ENCODE measurements around the gene HTR1E. TPM values are rescaled to one million over a fixed set of nuclear protein-coding genes. Genes with fewer than 3 reads are reported as not detected.
"Not testable (repeated sequence)": the region's sequence is repeated elsewhere in the genome, so short reads cannot be mapped to it uniquely, and the experiment has no call there.

HTR1E gene
- total RNA-seq, 2 experiments from 2014 or later, result not detected

GRCh38 chr6:87006541-87006940 lies 69.2 kb downstream of the HTR1E start:
- H3K9me3 Mint-ChIP-seq; H3K4me3 Mint-ChIP-seq; intact Hi-C loops (cut with micrococcal nuclease); CTCF ChIA-PET; H3K36me3 Mint-ChIP-seq (ENCODE audit: low read depth); DNase-seq; H3K27ac Mint-ChIP-seq; H3K27me3 Mint-ChIP-seq (ENCODE audit: low read depth); H3K4me1 Mint-ChIP-seq (ENCODE audit: low read depth): not testable (repeated sequence)

DNA sequence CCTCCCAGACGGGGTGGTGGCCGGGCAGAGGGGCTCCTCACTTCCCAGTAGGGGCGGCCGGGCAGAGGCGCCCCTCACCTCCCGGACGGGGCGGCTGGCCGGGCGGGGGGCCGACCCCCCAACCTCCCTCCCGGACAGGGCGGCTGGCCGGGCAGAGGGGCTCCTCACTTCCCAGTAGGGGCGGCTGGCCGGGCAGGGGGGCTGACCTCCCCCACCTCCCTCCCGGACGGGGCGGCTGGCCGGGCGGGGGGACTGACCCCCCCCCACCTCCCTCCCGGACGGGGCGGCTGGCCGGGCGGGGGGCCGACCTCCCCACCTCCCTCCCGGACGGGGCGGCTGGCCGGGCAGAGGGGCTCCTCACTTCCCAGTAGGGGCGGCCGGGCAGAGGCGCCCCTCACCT lies 72.3 kb downstream of the HTR1E start:
- H3K4me1 Mint-ChIP-seq (ENCODE audit: low read depth); intact Hi-C loops (cut with micrococcal nuclease); H3K27ac Mint-ChIP-seq: not testable (repeated sequence)

GRCh38 chr6:87012035-87012434 lies 74.7 kb downstream of the HTR1E start:
- Mint-ChIP-seq H3K27me3 (ENCODE audit: low read depth) (peaks cover 5% of the 10 kb centered on the region), H3K9me3 (peaks cover 4% of the 10 kb centered on the region), H3K4me1 (ENCODE audit: low read depth) (no peaks in the 10 kb centered on the region), H3K27ac (no peak overlapping the region), H3K36me3 (ENCODE audit: low read depth) (no peaks in the 10 kb centered on the region), H3K4me3 (no peak overlapping the region)
- intact Hi-C loops (cut with micrococcal nuclease), result no loop called here
- CTCF ChIA-PET, result no interaction called here
- no peak for DNase-seq

More for the DNA sequence above, 72.3 kb downstream of the HTR1E start:
- CTCF ChIA-PET; DNase-seq; H3K4me3 Mint-ChIP-seq; H3K27me3 Mint-ChIP-seq (ENCODE audit: low read depth); H3K36me3 Mint-ChIP-seq (ENCODE audit: low read depth); H3K9me3 Mint-ChIP-seq: not testable (repeated sequence)

- no peak overlapping the region for H3K27ac Mint-ChIP-seq
- intact Hi-C loops (cut with micrococcal nuclease), result no loop called here
- H3K27me3 Mint-ChIP-seq (ENCODE audit: low read depth), result peaks cover 5% of the 10 kb centered on the region
- no peak for DNase-seq
- CTCF ChIA-PET, result no interaction called here
- H3K4me3 Mint-ChIP-seq, result no peak overlapping the region
- no peaks in the 10 kb centered on the region for H3K4me1 Mint-ChIP-seq (ENCODE audit: low read depth)
- H3K9me3 Mint-ChIP-seq, result peaks cover 4% of the 10 kb centered on the region
- no peaks in the 10 kb centered on the region for H3K36me3 Mint-ChIP-seq (ENCODE audit: low read depth)
Measured at GRCh38 chr6:87012743-87013142, 75.4 kb downstream of the HTR1E start.

- CTCF ChIA-PET, result interaction anchor here (0.6 kb wide), 1 partner anchor 62 kb away, joined by 4 read pairs; no protein-coding TSS in a partner anchor
- Mint-ChIP-seq H3K4me1 (ENCODE audit: low read depth) (no peaks in the 10 kb centered on the region), H3K27ac (no peak overlapping the region), H3K36me3 (ENCODE audit: low read depth) (no peaks in the 10 kb centered on the region), H3K27me3 (ENCODE audit: low read depth) (peaks cover 15% of the 10 kb centered on the region), H3K4me3 (no peak overlapping the region), H3K9me3 (no peaks in the 10 kb centered on the region)
- DNase-seq, result no peak
- intact Hi-C loops (cut with micrococcal nuclease), result no loop called here
Measured at GRCh38 chr6:87016772-87017171, 79.4 kb downstream of the HTR1E start.

DNA sequence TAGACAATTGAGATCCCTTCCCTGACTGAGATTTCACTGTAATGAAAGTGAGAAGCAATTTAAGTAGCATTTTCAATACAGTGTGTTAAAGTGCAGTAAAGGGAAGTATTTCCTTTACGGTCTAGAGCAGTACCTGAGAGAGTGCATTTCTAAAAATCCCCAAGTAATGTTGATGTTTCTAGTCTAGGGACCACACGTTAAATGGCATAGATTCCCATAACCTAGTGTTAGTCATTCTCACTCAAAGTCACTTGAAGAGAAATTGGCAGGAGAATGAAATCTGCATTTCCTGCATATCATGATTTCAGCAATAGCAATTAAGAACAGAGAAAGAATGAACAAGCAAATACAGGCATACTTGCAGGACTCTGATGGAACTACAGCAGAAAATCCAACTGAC lies 89.7 kb downstream of the HTR1E start:
- Mint-ChIP-seq H3K4me1 (ENCODE audit: low read depth) (no peaks in the 10 kb centered on the region), H3K27me3 (ENCODE audit: low read depth) (peaks cover 3% of the 10 kb centered on the region), H3K36me3 (ENCODE audit: low read depth) (no peaks in the 10 kb centered on the region), H3K9me3 (no peaks in the 10 kb centered on the region), H3K27ac (no peak overlapping the region), H3K4me3 (no peak overlapping the region)
- DNase-seq, result no peak
- CTCF ChIA-PET, result no interaction called here
- intact Hi-C loops (cut with micrococcal nuclease), result loop anchor here (5.0 kb wide), 2 partner anchors 170 to 1270 kb away; no protein-coding TSS in a partner anchor

DNA sequence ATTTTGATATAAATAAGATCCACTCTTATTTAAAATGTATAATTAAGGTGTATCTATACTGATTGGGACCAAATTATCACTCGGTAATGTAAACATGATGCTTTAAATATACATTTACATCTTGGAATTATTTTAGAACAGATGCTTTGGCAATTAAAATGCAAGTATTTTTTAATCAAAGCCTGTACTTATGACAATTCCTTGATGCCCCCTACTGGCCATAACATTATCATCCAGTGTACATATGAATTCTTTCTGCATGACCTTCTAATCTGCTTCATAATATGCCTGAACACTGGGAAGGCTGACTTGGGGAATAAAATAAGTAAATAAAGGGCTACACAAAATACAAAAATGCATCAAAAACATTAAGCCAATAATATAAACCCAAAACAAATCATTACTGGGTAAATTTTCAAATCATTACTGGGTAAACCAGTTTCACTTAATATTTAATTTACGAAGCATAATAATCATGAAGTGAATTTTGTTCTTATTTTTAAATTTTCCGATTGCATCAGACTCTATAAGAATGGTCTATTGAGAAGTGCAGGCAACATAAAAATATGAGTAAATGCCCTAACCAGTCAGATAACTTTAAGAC lies 92.5 kb downstream of the HTR1E start:
- intact Hi-C loops (cut with micrococcal nuclease), result loop anchor here (1.0 to 5.0 kb wide), 3 partner anchors 173 to 1273 kb away; no protein-coding TSS in a partner anchor
- no peaks in the 10 kb centered on the region for H3K27me3 Mint-ChIP-seq (ENCODE audit: low read depth)
- peaks cover 2% of the 10 kb centered on the region for H3K9me3 Mint-ChIP-seq
- H3K36me3 Mint-ChIP-seq (ENCODE audit: low read depth), result no peaks in the 10 kb centered on the region
- DNase-seq, result no peak
- no peaks in the 10 kb centered on the region for H3K4me1 Mint-ChIP-seq (ENCODE audit: low read depth)
- CTCF ChIA-PET, result no interaction called here
- H3K27ac Mint-ChIP-seq, result no peak overlapping the region
- H3K4me3 Mint-ChIP-seq, result no peak overlapping the region

- no peak for DNase-seq
- CTCF ChIA-PET, result interaction anchor here (0.7 kb wide), 1 partner anchor 1250 kb away, joined by 3 read pairs; no protein-coding TSS in a partner anchor
- Mint-ChIP-seq H3K27ac (no peak overlapping the region), H3K9me3 (peaks cover 5% of the 10 kb centered on the region), H3K36me3 (ENCODE audit: low read depth) (no peaks in the 10 kb centered on the region), H3K4me1 (ENCODE audit: low read depth) (no peaks in the 10 kb centered on the region), H3K27me3 (ENCODE audit: low read depth) (peaks cover 17% of the 10 kb centered on the region), H3K4me3 (no peak overlapping the region)
- intact Hi-C loops (cut with micrococcal nuclease), result no loop called here
Measured at GRCh38 chr6:87040729-87041128, 103.4 kb downstream of the HTR1E start.

DNA sequence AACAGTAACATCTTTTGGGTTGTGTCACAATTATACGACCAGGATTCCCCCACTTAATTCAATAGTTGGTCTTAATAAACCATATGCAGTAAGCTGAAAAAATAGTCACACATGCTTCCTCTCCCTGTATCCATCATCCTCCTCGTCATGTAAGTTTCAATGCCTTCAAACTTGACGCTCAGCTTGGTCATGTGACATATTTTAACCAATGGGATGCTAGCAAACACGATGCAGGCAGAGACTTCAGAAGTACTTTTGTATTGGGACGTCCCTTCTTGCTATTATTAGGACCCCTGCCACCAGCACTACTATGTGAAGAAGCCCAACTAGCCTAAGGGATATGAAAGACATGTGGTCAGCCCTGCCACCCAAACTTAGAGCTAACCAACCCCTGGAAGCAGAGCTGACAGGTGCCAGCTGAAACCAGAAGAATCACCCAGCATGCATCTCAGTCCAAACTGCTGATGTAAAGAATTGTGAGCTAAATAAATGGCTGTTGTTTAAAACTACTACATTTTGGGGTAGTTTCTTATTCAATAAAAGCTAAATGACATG lies 108.3 kb downstream of the HTR1E start:
- H3K4me3 Mint-ChIP-seq, result no peak overlapping the region
- CTCF ChIA-PET, result interaction anchor here (1.6 kb wide), 1 partner anchor 33 kb away, joined by 8 read pairs; no protein-coding TSS in a partner anchor

DNA sequence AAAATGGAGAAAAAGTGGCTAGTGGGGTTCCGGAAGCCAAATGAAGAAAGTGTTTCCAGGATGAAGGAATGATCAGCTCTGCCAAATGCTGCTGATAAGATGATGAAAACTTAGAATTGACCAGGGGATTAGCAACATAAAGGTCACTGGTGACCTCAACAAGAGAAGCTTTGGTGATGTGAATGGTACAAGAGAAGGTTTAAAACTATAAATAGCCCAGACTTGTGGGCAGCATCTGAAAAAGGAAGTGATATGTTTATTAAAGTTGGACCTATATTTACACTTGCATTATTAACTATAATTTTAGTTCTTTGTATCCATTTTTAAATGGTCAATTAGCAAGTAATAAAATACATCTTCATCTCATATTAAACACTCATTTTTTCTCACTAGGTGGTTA lies 112.5 kb downstream of the HTR1E start:
- H3K4me1 Mint-ChIP-seq (ENCODE audit: low read depth), result no peaks in the 10 kb centered on the region
- DNase-seq, result no peak
- H3K27ac Mint-ChIP-seq, result no peak overlapping the region
- intact Hi-C loops (cut with micrococcal nuclease), result no loop called here
- no peaks in the 10 kb centered on the region for H3K9me3 Mint-ChIP-seq
- H3K27me3 Mint-ChIP-seq (ENCODE audit: low read depth), result peaks cover 5% of the 10 kb centered on the region
- CTCF ChIA-PET, result interaction anchor here (0.7 to 1.0 kb wide), 2 partner anchors 337 to 489 kb away, joined by 3 read pairs; no protein-coding TSS in a partner anchor
- H3K4me3 Mint-ChIP-seq, result no peak overlapping the region
- H3K36me3 Mint-ChIP-seq (ENCODE audit: low read depth), result no peaks in the 10 kb centered on the region

More for the DNA sequence above, 108.3 kb downstream of the HTR1E start:
- Mint-ChIP-seq H3K9me3 (no peaks in the 10 kb centered on the region), H3K4me1 (ENCODE audit: low read depth) (no peaks in the 10 kb centered on the region), H3K36me3 (ENCODE audit: low read depth) (no peaks in the 10 kb centered on the region), H3K27ac (no peak overlapping the region), H3K27me3 (ENCODE audit: low read depth) (peaks cover 12% of the 10 kb centered on the region)
- no peak for DNase-seq
- intact Hi-C loops (cut with micrococcal nuclease), result no loop called here

GRCh38 chr6:87053312-87053711 lies 116.0 kb downstream of the HTR1E start:
- intact Hi-C loops (cut with micrococcal nuclease), result no loop called here
- H3K27me3 Mint-ChIP-seq (ENCODE audit: low read depth), result no peaks in the 10 kb centered on the region
- DNase-seq, result no peak
- H3K9me3 Mint-ChIP-seq, result no peaks in the 10 kb centered on the region
- no peak overlapping the region for H3K4me3 Mint-ChIP-seq
- H3K27ac Mint-ChIP-seq, result no peak overlapping the region
- CTCF ChIA-PET, result no interaction called here
- H3K4me1 Mint-ChIP-seq (ENCODE audit: low read depth), result peaks cover 3% of the 10 kb centered on the region
- H3K36me3 Mint-ChIP-seq (ENCODE audit: low read depth), result no peaks in the 10 kb centered on the region

- intact Hi-C loops (cut with micrococcal nuclease), result no loop called here
- H3K36me3 Mint-ChIP-seq (ENCODE audit: low read depth), result no peaks in the 10 kb centered on the region
- H3K9me3 Mint-ChIP-seq, result no peaks in the 10 kb centered on the region
- CTCF ChIA-PET, result interaction anchor here (0.6 kb wide), 1 partner anchor 336 kb away, joined by 5 read pairs; no protein-coding TSS in a partner anchor
- H3K4me3 Mint-ChIP-seq, result no peak overlapping the region
- H3K27me3 Mint-ChIP-seq (ENCODE audit: low read depth), result no peaks in the 10 kb centered on the region
- no peak for DNase-seq
- peaks cover 3% of the 10 kb centered on the region for H3K4me1 Mint-ChIP-seq (ENCODE audit: low read depth)
- H3K27ac Mint-ChIP-seq, result no peak overlapping the region
Measured at GRCh38 chr6:87054143-87054833, 117.0 kb downstream of the HTR1E start.
